Loucy (cell line): ENCODE data around the gene GZMM.
A peak's percentile ranks its signal among the peaks of the same experiment; 100 is the strongest.

ENCODE experiments used
- H2AFZ ChIP-seq: fragments of 200-600 bp; sonication (generic); 2 replicates; pipeline ENCODE4 v1.6.0; 2016; ENCODE audit warnings: antibody characterized with exemption, mild to moderate bottlenecking, low read length, moderate library complexity
- H3F3A ChIP-seq: fragments of 200-600 bp; 2 replicates; pipeline ENCODE4 v1.6.0; 2016; ENCODE audit warnings: antibody characterized with exemption, low read depth, mild to moderate bottlenecking
- H3K27me3 ChIP-seq: fragments of 200-600 bp; sonication (generic); 2 replicates; pipeline ENCODE4 v1.6.1; 2014; ENCODE audit warnings: low read length, mild to moderate bottlenecking; ENCODE audit not compliant: insufficient read depth, poor library complexity, severe bottlenecking
- H3K36me3 ChIP-seq: fragments of 200-600 bp; sonication (generic); 2 replicates; pipeline ENCODE4 v1.6.1; 2016; ENCODE audit warnings: low read length; ENCODE audit not compliant: insufficient read depth
- H3K4me1 ChIP-seq: fragments of 200-600 bp; sonication (generic); 2 replicates; pipeline ENCODE4 v1.5.1; 2014; ENCODE audit warnings: low read length, mild to moderate bottlenecking; ENCODE audit not compliant: insufficient read depth, poor library complexity, severe bottlenecking
- H3K4me2 ChIP-seq: fragments of 200-600 bp; sonication (generic); 2 replicates; pipeline ENCODE4 v1.6.0; 2014; ENCODE audit warnings: antibody characterized with exemption, low read length, low read depth, mild to moderate bottlenecking; ENCODE audit not compliant: poor library complexity, severe bottlenecking
- H3K4me3 ChIP-seq: fragments of 200-600 bp; sonication (generic); 2 replicates; pipeline ENCODE4 v1.5.1; 2014; ENCODE audit warnings: low read length, mild to moderate bottlenecking, mixed read lengths; ENCODE audit not compliant: poor library complexity, severe bottlenecking
- H3K79me2 ChIP-seq: fragments of 200-600 bp; sonication (generic); 2 replicates; pipeline ENCODE4 v1.6.1; 2014; ENCODE audit warnings: low read length; ENCODE audit not compliant: insufficient read depth
- H3K9ac ChIP-seq: fragments of 200-600 bp; sonication (generic); 2 replicates; pipeline ENCODE4 v1.6.0; 2014; ENCODE audit warnings: mild to moderate bottlenecking, low read depth, low read length, moderate library complexity; ENCODE audit not compliant: poor library complexity, severe bottlenecking
- H3K9me2 ChIP-seq: fragments of 200-600 bp; sonication (generic); replicated peaks from 2 replicates; pipeline ENCODE4 v1.6.1; 2016; ENCODE audit warnings: low read depth, low read length, mixed read lengths
- H3K9me3 ChIP-seq: fragments of 200-600 bp; sonication (generic); 2 replicates; pipeline ENCODE4 v1.6.1; 2014; ENCODE audit warnings: mild to moderate bottlenecking, antibody characterized with exemption, low read length, low read depth; ENCODE audit not compliant: insufficient read depth
- H4K20me1 ChIP-seq: fragments of 200-600 bp; sonication (generic); 2 replicates; pipeline ENCODE4 v1.6.0; 2014; ENCODE audit warnings: antibody characterized with exemption, low read length, mild to moderate bottlenecking; ENCODE audit not compliant: insufficient read depth, poor library complexity, severe bottlenecking
- EZH2phosphoT487 ChIP-seq: fragments of 200-600 bp; IDR thresholded peaks from 2 replicates; pipeline ENCODE4 v1.6.1; 2018; ENCODE audit warnings: antibody characterized with exemption, mild to moderate bottlenecking, moderate library complexity, borderline replicate concordance
- TF ChIP-seq, protein P1 (sequence below): fragments of 200-600 bp; sonication (generic); conservative IDR thresholded peaks from 2 replicates; pipeline ENCODE4 v1.5.1; 2014; ENCODE audit warnings: mild to moderate bottlenecking, antibody characterized with exemption, low read length

GZMM gene

DNA sequence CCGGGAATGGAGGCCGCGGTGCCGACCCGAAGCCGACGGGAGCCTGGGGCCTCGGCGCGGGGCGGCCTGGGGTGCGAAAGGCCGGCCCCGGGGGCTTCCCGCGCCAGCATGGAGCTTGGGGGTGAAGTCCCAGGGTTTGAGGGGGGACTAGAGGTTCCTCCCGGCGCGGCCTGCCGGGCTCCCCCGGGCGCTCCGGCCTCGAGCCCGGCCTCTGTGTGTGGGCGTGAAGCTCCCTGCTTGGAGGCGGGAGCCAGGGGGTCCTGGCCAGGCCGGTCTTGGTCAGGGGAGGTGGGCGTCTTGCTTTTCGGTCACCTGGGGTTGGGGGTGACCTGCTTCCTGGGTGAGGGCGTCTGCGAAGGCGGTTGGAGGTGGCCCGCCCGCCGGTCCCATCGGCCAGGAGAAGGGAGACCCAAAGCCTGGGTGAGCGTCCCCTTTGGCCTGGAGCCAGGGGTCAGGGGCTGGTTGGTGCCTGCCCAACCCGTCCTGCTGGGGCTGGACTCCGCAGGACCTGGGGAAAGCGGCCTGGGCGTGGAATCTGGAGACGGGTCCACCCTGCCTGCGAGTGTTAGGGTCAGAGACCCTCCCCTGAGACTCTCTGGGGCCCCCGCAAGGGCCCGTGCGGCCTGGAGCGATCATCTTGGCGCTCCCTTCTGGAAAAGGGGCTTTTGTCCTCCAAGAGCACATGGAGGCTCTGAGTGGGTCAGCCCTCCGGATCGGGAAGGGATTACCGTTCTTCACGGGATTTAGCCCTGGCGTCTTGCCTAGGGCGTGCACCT is 29.1 kb downstream of the GZMM start:
- H3K4me3 ChIP-seq = peak overlapping the region; percentile 99
- peak overlapping the region; percentile 70 for H2AFZ ChIP-seq
- H3F3A ChIP-seq = peaks cover 11% of the 10 kb centered on the region
- no peaks in the 10 kb centered on the region for H3K9me2 ChIP-seq
- H3K36me3 ChIP-seq = no peaks in the 10 kb centered on the region
- H4K20me1 ChIP-seq = peaks cover 52% of the 10 kb centered on the region
- H3K4me2 ChIP-seq = peak overlapping the region; percentile 81
- H3K79me2 ChIP-seq = peaks cover 55% of the 10 kb centered on the region
- H3K9me3 ChIP-seq = no peaks in the 10 kb centered on the region
- H3K27me3 ChIP-seq = peaks cover 6% of the 10 kb centered on the region
- peak overlapping the region; percentile 100 for H3K9ac ChIP-seq
- H3K4me1 ChIP-seq = peaks cover 27% of the 10 kb centered on the region
- TF ChIP-seq EZH2phosphoT487 = no peak
- TF ChIP-seq, protein P1, sequence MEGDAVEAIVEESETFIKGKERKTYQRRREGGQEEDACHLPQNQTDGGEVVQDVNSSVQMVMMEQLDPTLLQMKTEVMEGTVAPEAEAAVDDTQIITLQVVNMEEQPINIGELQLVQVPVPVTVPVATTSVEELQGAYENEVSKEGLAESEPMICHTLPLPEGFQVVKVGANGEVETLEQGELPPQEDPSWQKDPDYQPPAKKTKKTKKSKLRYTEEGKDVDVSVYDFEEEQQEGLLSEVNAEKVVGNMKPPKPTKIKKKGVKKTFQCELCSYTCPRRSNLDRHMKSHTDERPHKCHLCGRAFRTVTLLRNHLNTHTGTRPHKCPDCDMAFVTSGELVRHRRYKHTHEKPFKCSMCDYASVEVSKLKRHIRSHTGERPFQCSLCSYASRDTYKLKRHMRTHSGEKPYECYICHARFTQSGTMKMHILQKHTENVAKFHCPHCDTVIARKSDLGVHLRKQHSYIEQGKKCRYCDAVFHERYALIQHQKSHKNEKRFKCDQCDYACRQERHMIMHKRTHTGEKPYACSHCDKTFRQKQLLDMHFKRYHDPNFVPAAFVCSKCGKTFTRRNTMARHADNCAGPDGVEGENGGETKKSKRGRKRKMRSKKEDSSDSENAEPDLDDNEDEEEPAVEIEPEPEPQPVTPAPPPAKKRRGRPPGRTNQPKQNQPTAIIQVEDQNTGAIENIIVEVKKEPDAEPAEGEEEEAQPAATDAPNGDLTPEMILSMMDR = no peak

DNA sequence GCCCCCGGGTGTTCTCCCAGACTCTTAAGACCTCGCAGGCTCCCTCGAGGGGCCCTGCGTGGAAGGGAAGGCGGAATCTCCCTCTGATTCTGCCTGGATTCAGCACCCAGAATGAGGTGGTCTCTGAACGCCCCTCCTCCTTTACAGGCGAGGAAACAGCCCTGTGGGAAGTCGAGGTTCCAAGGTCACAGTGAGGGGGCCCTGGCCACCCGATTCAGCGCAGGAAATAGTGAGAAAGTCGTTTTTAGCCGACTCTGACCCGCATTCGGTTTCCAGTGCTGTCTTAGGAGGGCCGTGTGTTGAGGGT is 29.6 kb downstream of the GZMM start:
- H3K4me2 ChIP-seq = peak overlapping the region; percentile 81
- no peaks in the 10 kb centered on the region for H3K9me3 ChIP-seq
- H3K9ac ChIP-seq = peak overlapping the region; percentile 100
- peaks cover 6% of the 10 kb centered on the region for H3K27me3 ChIP-seq
- no peak overlapping the region for H2AFZ ChIP-seq
- peaks cover 57% of the 10 kb centered on the region for H4K20me1 ChIP-seq
- peaks cover 5% of the 10 kb centered on the region; the same call in 1 of the 2 replicates for H3K36me3 ChIP-seq
- no peaks in the 10 kb centered on the region for H3K9me2 ChIP-seq
- TF ChIP-seq, protein P1 = no peak
- no peak for TF ChIP-seq EZH2phosphoT487
- H3K79me2 ChIP-seq = peaks cover 60% of the 10 kb centered on the region
- H3K4me3 ChIP-seq = peak overlapping the region; percentile 99
- H3K4me1 ChIP-seq = peaks cover 27% of the 10 kb centered on the region
- peaks cover 11% of the 10 kb centered on the region for H3F3A ChIP-seq

DNA sequence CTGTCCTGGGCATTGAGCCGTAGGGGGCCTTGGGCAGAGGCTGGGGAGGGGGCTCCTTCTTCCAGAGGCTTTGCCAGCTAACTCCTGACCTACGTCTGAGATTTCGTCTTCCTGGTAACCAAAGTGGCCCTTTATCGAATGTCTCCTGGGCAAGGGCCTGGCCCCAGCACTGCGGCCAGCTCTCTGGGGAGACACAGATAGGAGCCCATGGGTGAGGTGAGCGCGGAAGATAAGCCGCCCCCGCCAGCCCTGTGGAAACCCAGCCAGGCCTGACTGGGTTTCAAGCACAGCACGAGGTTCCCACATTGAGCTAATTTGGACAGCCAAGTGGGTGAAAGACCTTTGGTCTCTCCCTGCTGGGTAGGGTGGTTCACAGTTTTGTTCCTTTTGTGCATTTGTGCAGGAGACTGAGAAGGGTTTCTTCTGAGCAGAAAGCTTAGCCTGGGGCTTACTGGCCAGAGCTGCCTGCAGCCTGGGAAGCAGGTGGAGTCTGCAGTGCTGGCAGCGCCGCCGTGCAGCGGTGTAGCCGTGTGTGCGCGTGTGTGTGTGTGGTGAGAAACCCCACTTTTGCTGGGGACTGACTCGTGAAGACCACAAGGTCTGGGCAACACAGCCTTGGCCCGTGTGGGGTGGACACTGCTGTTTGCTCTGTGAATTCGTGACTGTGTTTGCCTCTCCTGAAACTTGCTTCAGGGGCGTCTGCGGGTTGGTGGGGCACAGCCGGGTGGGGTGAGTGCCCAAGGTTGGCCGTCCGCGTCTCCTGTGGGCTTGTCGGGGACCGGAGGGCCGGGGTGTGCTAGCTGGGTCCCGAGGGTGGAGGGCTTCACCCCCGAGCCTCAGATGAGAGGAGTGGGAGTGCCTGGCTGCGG is 31.0 kb downstream of the GZMM start:
- peak overlapping the region; percentile 99 for H3K4me3 ChIP-seq
- peaks cover 10% of the 10 kb centered on the region; the same call in 1 of the 2 replicates for H3K36me3 ChIP-seq
- H3K4me1 ChIP-seq = peaks cover 27% of the 10 kb centered on the region
- H3K9me2 ChIP-seq = no peaks in the 10 kb centered on the region
- no peak for TF ChIP-seq EZH2phosphoT487
- TF ChIP-seq, protein P1 = no peak
- peaks cover 69% of the 10 kb centered on the region for H4K20me1 ChIP-seq
- peak overlapping the region; percentile 100 for H3K9ac ChIP-seq
- H3K27me3 ChIP-seq = peaks cover 6% of the 10 kb centered on the region
- H3K79me2 ChIP-seq = peaks cover 74% of the 10 kb centered on the region
- no peak overlapping the region for H2AFZ ChIP-seq
- no peaks in the 10 kb centered on the region for H3K9me3 ChIP-seq
- H3F3A ChIP-seq = peaks cover 11% of the 10 kb centered on the region
- peak overlapping the region; percentile 81 for H3K4me2 ChIP-seq
